Stimulated activated naive CD4-positive, alpha-beta T cell treated with Interleukin-2 at 50 U/mL for 16 hours (primary cell): ENCODE data around the gene RFT1.
A peak's percentile ranks its signal among the peaks of the same experiment; 100 is the strongest.

ENCODE experiments used
- DNase-seq: peaks from one replicate; lab custom pipeline; 2025; lab: John Stamatoyannopoulos, UW

Gene RFT1

DNA sequence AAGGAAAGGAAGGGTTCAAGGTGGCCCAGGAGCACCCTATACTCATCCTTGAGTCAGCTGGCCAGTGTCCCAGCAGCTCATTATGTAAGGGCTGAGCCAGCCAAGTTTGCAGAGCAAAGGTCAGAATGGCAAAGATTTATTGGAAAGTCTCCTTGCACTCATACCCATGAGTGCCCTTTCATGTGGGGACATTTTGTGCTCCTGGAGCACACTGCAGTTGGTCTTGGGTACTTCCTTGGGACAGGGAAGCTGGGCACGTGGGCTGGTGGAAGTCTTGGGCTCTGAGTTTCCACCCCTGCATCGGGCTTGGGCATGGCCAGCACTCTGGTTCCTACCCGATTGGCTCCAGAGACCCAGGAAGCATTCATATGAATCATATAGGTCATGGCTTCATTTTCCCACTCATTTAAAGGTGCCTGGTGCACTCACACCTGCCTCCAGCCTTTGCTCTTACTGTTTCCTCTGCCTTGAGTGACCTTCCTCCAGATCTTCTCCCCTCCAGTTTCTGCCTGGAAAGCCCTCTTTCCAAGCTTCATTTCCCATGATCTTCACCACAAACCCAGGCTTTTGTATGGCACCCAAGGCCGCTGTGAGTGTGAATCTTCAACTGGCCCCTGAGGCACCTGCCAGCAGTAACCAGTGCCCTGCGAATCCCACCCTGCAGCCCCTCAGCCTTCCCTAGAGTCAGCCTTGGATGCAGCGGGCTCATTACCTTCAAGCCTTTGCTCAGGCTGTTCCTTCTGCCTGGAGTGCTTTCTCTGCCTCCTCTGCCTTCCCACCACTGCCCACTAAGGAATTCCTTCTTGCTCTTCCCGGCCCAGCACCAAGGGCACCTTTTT lies 20.2 kb upstream of the RFT1 start:
- no peak for DNase-seq

GRCh38 chr3:53149699-53150098 lies 19.5 kb upstream of the RFT1 start:
- no peak for DNase-seq

DNA sequence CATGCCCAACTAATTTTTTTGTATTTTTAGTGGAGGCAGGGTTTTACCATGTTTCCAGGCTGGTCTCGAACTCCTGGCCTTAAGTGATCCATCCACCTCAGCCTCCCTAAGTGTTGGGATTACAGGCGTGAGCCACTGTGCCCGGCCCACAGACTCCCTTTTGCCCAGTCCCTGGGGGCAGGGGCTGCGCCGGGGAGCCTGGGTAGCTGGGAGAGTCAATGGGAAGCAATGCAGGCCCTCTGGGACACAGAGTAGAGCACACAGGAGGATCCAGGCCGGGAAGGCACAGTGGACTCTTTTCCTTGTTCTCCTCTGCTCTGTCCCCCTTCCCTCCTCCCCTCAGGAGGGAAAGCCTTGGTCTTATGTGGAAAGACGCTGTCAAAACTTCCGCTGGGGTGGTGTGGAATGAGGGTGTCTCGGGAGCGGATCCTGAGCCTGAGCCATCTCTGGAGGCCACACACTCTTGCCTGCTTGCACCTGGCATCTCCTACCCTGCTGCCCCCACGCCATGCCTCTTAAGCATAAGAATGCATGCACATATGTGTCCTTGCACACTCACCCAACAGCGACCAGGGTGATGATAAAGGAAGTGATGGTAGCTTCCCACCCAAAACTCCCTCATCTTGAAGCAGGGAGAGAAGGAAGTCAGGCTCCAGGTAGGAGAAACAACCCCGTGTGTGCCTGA lies 18.9 kb upstream of the RFT1 start:
- no peak for DNase-seq

DNA sequence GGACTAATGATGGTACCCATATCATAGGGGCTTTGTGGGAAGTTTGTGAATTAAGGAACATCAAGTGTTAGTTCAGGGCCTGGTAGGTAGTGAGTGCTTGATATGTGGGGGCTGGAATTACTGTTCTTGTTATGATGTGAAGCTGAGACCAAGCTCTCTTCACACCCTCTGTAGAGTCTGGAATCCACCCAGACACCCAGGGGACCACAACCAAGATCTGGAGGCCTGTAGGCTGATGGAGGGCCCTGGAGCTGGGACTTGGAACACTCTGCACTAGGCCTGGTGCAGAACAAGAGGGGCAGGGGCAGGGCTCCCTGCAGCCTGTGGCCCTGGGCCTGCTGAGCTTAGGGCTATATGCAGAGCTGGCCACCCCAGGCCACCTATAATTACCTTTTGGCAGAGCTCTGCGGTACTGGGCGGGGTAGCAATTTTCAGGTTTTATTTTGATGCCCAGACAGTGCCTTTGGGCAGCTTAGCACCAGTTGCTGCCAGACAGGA lies 17.7 kb upstream of the RFT1 start:
- DNase-seq = no peak

GRCh38 chr3:53147151-53147902 lies 17.1 kb upstream of the RFT1 start:
- DNase-seq = no peak

DNA sequence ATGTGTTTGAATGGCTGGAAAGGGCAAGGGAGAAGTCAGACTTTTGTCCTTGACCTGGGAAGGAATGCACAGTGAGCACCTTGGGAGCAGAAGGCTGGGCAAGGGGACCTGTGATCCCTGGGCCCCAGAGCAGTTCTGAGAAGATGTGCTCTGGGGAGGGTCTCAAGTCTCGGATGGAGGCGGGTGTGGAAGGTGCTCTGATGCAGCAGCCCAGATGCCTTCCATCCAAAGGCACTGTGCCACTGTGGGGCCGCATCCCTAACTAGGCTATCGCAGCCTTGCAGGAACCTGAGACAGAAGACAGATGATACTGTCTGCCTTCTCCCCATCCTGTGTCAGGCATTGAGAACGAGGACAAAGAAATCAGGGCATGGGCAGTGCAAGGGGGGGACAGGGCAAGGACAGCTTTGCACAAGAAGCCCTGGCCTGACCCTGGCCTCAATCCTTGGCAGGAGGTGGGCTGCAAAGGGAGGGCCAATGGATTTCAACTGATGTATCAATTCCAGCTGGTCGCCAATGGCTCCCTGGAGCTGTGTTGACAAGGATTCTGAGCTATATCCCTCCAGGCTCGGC lies 16.2 kb upstream of the RFT1 start:
- DNase-seq = no peak

DNA sequence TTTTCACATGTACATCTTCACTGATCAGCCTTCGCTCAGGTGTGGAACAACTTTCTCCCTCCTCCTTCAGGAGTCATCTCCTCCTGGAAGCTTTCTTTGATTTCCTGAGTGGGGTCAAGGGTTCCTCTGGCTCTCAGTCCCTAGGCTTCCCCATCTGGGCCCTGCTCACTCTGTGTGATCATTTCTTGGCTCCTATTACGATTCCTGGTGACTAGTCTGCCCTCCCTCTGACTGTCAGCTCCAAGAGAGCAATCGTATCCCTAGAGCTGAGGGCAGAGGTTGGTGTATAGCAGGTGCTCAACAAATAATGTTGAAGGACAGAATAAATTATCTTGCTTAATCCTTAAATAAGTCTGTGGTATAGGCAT lies 15.5 kb upstream of the RFT1 start:
- DNase-seq = no peak

- no peak for DNase-seq
Measured at GRCh38 chr3:53144862-53145712, 14.9 kb upstream of the RFT1 start.

- DNase-seq = no peak
Measured at GRCh38 chr3:53144446-53144845, 14.2 kb upstream of the RFT1 start.

DNA sequence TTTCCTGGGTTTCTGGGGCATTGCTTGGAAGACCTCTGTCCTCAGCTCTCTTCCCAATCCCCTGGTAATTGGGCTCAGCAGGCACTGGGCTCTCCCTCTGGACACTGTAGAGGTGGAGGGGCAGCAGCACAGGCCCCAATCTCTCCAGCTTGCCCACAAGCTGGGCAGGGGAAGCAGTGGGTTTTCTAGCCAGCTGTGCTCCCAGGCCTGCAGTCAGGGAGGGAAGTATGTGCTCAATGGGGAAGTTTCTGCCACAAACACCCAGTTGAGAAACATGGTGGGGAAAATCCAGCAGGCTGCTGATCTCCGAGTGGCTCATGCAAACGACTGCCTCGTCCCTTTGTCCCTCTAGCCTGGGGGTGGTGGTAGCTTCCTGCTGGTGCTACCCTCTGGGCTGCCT lies 12.8 kb upstream of the RFT1 start:
- DNase-seq = no peak

DNA sequence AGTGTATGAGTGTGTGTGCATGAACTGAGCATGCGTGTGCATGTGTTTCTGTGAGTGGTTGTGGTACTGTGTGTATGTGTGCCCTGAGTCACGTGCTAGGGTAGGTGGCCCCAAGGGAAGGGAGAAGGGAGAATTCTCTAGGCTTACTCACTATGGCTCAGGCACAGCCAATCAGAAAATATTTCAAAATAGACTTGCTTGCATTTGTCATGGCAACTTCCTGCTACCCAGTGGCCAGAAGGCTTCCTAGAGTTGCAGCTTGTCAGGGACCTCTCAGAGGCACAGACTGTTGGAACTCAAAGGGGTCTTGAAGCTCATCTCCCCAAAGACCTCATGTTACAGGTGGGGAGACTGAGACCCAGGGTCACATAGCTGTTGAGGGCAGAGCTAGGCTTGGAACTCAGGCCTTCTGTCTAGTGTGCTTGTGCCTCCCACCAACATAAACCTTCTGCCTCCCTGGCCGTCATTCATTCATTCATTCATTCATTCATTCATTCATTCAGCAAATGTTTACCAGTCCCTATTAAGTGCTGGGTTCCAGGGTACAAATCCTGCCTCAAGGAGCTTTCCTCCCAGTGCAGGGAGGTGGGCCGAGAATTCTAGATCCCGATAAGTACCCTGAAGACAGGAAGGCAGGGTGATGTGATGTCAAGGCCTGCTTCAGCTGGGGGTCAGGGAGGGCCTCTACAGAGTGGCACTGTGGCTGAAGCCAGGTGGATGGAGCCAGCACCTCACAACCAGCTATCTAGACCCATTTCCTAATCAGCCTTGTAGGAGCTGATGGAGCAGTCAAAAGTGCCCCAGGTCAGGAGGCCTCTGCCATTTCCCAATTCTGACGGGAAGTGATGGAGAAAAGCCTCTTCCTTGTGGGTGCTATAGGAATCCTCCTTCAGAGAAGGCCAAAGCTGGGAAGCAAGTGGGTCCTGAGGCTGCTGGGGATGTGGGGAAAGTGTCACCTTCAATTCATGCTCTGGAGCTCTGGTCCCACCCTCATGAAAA lies 10.9 kb upstream of the RFT1 start:
- no peak for DNase-seq

GRCh38 chr3:53139906-53140846 lies 9.9 kb upstream of the RFT1 start:
- no peak for DNase-seq

GRCh38 chr3:53137835-53138446 lies 7.7 kb upstream of the RFT1 start:
- no peak for DNase-seq

DNA sequence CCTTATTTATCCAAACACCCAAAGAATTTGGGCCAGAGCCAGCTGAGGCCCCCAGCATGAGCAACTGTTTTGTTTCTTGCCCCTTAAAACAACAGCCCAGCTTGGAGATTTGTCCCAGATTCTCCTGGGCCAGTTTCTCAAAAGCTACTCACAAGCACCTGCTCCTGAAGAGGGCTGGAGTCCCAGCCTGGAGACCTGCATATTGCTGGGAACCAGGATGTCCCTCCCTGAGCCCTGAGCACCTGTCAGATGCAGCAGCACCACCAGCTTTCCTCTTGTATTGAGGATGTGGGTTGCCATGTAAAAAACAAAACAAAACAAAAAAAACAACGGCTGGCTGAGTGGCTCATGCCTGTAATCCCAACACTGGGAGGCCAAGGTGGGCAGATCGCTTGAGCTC lies 7.0 kb upstream of the RFT1 start:
- no peak for DNase-seq

DNA sequence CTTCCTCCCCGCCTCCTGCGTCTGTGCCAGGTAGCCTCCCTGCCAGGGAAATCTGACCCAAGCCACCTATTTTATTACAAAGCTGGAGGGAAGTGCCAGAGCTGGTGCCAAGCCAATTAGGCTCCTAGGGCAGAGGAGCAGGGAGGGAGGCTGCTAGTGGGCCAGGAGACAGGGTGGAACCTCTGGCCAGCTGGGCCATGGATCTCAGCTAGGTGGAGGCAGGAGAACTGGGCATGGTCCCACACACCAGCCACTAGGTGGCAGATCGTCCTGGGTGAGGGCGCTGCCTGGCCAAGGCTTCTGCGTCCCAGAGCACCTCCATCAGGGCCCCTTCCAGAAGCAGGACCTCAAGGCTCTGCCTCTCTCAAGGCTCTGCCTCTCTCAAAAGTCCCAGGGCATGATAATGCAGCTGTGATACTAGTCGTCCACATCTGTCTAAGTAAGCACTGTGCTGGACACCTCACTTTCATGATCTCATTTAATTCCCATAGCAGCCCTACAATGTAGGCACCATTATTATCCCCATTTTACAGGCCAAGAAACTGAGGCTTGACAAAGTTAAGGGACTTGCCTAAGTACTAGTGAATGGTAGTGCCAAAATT lies 4.5 kb upstream of the RFT1 start:
- DNase-seq = peak; percentile 46

GRCh38 chr3:53132347-53132746 lies 2.1 kb upstream of the RFT1 start:
- DNase-seq = no peak

- DNase-seq = no peak
Measured at GRCh38 chr3:53131096-53131495, 861 bp upstream of the RFT1 start.

DNA sequence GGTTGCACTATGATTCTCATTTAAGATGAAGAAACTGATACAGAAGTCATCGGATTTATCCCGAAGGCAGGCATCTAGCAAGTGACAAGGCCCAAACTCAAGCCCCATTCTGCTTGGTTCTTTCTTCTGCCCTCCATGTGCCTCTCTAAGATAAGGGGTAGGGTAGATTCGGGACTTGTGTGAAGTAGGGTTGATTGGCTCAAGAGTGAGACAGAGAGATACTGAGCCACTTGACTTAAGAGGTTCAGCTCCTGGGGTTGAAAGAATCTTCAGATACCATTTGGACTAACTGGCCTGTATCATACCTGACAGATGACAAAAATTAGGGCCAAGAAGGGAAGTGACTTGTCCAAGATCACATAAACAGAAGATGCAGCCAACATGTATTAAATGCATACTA lies 891 bp downstream of the RFT1 start:
- no peak for DNase-seq
